ENCODE results near the gene MYO9A.

DNA sequence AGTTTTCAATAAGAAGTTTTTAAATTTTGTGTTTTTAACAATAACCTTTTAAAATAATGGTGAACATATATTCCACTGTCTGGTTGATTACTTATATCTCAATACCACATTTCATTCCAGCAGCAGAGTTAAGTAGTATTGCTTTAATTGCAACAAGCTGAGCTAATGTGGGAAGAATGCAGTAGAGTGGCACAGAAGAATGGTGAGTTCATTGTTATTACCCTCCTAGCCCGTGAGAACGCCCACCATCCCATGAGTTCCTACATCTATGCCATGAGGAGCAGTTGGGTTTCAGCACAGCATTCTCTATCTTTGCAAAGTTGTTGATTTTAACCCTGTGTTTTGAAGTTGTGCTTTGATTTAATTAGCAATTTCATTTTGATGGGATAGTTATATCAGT, 325.4 kb downstream of the MYO9A start:
- TF ChIP-seq, protein P1, sequence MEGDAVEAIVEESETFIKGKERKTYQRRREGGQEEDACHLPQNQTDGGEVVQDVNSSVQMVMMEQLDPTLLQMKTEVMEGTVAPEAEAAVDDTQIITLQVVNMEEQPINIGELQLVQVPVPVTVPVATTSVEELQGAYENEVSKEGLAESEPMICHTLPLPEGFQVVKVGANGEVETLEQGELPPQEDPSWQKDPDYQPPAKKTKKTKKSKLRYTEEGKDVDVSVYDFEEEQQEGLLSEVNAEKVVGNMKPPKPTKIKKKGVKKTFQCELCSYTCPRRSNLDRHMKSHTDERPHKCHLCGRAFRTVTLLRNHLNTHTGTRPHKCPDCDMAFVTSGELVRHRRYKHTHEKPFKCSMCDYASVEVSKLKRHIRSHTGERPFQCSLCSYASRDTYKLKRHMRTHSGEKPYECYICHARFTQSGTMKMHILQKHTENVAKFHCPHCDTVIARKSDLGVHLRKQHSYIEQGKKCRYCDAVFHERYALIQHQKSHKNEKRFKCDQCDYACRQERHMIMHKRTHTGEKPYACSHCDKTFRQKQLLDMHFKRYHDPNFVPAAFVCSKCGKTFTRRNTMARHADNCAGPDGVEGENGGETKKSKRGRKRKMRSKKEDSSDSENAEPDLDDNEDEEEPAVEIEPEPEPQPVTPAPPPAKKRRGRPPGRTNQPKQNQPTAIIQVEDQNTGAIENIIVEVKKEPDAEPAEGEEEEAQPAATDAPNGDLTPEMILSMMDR (IDR thresholded peaks at IDR 0.05; ENCODE audit: poor library complexity): no peak
- no peak for TF ChIP-seq EZH2 (IDR thresholded peaks at IDR 0.05; ENCODE audit: borderline replicate concordance)

All from hepatocyte (in vitro differentiated cells).